ENCODE results near the gene DPEP3.

DNA sequence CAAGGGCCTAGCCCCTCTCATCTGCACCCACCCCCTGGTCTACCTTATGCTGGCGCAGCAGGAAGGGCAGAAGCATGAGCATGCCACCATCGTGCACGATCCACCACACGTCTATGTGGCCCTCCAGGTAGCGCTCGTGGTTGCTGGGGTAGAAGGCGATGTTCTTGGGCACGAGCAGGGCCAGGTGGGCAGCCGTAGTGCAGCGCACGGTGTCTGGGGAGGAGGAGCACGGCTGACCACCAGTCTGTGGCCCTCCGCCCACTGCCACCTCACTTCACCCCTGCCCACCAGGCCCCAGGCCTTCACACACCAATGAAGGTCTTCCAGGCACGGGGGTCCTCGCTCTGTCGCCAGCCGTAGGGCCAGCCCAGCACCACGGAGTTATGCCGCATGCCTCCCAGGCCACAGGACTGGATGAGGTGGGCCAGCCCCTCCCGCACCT, 34.1 kb downstream of the DPEP3 start:
- TF ChIP-seq POLR2A (IDR thresholded peaks at IDR 0.05), result no peak
- TF ChIP-seq, protein P1, sequence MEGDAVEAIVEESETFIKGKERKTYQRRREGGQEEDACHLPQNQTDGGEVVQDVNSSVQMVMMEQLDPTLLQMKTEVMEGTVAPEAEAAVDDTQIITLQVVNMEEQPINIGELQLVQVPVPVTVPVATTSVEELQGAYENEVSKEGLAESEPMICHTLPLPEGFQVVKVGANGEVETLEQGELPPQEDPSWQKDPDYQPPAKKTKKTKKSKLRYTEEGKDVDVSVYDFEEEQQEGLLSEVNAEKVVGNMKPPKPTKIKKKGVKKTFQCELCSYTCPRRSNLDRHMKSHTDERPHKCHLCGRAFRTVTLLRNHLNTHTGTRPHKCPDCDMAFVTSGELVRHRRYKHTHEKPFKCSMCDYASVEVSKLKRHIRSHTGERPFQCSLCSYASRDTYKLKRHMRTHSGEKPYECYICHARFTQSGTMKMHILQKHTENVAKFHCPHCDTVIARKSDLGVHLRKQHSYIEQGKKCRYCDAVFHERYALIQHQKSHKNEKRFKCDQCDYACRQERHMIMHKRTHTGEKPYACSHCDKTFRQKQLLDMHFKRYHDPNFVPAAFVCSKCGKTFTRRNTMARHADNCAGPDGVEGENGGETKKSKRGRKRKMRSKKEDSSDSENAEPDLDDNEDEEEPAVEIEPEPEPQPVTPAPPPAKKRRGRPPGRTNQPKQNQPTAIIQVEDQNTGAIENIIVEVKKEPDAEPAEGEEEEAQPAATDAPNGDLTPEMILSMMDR (IDR thresholded peaks at IDR 0.05 in 8 of 11, conservative IDR thresholded peaks at IDR 0.05 in 3 of 11), result no peak
